NCI-H146 (cell line): Measurements from ENCODE around the gene PGBD5.

Experiments
- DNase-seq: peaks from one replicate; lab custom pipeline; 2025; lab: John Stamatoyannopoulos, UW

PGBD5 gene

GRCh38 chr1:230376296-230376695 lies 49.8 kb downstream of the PGBD5 start:
- no peak for DNase-seq

DNA sequence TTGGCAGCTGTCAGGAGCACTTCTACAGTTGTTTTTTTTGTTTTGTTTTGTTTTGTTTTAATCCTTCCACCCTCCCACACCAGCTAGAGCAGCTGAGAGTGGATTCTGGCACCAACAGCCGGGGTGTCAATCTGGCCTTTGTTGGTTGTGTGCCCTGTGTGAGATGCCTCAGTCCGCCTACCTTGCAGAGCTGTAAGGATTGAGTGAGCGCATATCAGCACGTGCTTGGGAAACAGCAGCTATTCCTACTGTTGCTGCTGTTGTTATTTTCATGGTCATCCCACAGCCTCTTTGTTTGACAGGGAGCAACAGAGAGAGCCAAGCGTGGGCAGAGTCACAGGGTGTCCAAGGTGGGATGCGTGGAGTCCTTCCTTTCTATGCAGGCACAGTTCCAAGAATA lies 50.4 kb downstream of the PGBD5 start:
- DNase-seq: no peak

DNA sequence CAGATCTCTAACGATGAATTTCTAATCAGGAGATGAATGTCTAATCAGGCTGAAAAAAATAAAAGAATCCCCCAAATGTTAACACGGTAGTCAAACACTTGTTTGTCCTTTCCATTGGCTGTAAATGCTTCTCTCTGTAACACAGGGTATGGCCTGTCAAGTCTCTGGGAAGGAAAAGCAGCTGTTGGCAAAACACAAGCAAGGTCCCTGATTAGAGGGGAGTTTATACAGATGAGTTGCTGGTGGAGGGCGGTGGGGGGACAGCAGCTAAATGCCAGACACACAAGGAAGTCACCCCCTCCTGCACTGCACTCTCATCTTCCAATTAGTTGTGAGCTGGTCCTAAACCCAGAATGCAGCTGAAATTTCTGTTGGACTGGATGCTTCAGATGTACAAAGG lies 51.0 kb downstream of the PGBD5 start:
- no peak for DNase-seq

DNA sequence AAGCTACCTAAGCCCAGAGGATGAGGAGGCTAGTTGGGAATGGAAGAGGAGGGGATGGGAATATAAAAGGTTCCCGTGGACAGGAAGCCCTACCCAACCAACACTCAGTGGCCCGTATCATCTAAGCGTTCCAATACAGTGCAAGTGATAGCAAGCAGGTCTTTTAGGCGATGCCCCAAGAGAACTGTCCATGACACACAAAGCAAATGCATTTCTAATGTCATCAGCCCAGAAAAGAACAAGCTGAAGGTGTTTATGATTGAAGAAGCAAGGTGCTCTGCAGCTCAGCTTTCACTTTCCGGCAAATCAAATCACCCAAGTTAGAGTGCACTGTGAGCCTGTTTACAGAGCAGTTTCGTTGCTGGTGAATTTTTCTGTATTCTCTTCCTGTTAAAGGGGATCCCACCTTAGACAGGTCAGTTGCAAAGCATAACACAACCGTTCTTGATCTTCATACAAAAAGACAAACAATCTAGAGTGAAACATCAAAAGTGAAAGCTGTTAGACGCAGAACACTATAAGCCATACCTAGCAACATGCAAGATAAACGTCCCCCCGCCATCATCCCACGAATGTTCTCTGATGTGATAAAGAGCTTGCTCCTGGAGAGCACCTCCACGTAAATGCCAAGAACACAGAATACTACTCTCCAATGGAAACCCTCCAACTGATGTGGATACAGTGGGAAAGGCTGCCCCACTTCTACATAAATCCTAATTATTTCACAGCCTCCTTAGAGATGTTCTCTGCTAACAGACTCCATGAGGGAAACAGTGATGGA lies 54.0 kb downstream of the PGBD5 start:
- no peak for DNase-seq

DNA sequence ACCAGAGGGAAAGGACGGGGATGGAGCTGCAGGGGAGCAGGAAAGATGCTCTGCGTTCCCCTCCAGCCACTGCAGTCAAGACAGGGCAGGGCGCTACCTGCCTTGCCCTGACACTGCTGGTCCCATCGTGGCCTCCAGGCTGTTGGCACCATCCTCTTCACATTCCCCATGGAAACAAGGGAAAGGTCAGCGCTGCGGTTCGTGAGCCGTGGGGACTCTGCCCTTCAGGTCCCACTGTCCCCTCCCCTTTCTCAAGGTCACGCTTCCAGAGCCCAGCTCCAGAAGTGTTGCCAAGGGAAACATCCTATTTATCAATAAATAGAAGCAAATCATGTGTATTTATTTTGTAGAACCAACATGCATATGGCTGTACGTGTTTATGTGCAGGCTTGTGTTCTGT lies 56.0 kb downstream of the PGBD5 start:
- no peak for DNase-seq

GRCh38 chr1:230368871-230369270 lies 57.3 kb downstream of the PGBD5 start:
- no peak for DNase-seq

DNA sequence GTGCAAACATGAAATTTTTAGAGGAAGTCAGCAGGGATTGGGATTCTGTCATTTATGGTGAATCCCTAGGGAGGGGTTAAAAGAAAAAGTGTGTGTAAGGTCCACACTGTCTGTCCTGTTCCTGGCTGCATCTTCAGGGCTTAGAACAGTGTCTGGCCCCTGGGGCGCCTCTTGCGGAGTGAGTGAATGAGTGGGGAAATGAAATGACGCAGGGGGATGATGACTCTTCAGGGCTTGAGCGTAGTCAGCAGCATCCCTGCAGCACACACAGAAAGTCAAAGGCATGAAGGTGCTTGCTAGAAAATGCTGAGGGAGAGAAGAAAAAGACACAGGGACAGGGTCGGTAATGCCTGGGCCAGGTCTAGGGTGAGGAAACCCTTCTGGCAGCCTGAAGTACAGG lies 57.8 kb downstream of the PGBD5 start:
- DNase-seq: no peak

DNA sequence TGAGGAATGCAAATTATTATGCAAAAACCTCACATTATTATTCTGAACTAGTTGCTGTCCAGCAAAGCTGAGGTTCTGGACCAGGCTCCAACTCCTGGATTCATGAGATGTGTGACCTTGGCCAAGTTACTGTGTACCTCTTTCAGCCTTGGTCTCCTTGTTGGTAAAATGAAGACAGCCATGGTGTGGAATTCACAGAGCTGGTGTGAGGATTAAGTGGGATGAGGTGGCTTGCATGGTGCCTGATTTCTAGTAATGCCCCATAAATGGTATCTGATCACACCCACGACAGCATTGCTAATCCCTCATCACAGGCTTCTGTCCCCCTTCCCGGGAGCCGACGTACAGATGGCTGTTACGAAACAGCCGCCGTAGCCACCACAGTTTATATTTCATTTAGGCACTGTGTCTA lies 59.6 kb downstream of the PGBD5 start:
- no peak for DNase-seq

DNA sequence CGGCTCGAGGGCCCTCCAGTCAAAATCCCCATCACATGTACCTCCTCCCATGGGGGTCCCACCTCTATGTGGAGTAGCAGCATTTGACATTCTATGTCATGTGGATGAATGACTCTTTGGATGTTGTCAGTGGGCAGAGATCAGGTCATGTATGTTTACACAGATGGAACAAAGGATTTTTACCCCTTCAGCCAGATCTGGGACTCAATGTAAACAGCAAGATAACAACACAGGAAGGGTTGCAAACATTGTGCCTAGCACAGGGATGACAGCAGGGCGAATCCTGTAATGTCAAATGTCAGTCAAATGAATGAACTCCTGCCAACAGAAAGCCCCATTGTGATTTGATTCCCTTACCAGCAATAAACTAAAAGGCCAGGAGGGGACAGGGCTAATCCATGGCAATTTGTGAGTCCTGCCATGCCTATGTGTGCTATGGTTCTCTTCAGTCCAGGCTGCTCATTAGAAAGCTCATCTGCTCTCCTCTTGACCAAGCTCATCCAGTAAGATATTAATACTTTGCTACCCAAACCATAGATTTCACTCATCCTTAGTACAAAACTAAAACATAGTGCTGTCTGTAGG lies 60.3 kb downstream of the PGBD5 start:
- DNase-seq: no peak

GRCh38 chr1:230362949-230363348 lies 63.2 kb downstream of the PGBD5 start:
- DNase-seq: no peak

DNA sequence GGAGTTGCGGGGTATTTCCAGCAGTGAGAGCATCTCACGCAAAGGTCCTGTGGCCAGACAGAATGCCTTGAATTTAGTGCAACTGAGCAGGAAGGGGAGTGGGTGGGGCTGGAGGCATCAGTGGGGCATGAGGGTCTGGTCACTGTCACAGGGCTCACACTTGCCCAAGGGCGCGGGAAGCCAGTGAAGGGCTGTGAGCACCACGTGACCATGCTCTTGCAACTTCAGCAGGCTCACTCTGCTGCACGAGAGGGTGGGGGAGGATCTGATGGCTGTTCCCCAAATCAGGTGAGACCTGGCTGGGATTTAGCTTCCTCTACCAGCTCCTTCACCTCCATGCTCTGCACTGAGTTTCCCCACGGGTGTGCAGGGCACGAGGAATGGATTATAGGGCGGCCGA lies 64.2 kb downstream of the PGBD5 start:
- no peak for DNase-seq

DNA sequence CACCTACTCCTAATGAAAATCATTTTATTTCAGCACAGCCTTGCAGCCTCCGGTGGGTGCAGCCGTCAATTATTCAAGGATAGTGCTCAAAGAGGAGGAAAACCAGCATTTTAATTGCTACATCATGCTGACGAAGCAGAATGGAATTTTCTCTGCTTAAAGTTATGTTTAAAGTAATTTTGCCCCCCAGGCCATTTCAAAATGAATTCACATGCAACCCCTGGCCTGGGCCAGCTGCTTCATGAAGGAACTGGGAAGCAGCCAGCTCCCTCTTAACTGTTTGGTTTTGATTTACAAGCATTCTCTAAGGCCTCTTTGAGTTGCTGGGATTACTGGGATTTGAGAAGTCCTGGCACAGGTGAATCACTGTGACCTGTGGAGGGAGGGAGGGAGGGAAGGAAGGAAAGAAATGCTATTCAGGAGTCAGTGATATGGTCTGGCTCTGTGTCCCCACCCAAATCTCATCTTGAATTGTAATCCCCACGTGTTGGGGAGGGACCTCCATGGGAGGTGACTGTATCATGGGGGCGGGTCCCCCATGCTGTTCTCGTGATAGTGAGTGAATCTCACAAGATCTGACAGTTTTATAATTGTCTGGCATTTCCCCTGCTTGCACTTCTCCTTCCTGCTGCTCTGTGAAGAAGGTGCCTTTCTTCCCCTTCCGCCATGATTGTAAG lies 66.0 kb downstream of the PGBD5 start:
- DNase-seq: no peak

DNA sequence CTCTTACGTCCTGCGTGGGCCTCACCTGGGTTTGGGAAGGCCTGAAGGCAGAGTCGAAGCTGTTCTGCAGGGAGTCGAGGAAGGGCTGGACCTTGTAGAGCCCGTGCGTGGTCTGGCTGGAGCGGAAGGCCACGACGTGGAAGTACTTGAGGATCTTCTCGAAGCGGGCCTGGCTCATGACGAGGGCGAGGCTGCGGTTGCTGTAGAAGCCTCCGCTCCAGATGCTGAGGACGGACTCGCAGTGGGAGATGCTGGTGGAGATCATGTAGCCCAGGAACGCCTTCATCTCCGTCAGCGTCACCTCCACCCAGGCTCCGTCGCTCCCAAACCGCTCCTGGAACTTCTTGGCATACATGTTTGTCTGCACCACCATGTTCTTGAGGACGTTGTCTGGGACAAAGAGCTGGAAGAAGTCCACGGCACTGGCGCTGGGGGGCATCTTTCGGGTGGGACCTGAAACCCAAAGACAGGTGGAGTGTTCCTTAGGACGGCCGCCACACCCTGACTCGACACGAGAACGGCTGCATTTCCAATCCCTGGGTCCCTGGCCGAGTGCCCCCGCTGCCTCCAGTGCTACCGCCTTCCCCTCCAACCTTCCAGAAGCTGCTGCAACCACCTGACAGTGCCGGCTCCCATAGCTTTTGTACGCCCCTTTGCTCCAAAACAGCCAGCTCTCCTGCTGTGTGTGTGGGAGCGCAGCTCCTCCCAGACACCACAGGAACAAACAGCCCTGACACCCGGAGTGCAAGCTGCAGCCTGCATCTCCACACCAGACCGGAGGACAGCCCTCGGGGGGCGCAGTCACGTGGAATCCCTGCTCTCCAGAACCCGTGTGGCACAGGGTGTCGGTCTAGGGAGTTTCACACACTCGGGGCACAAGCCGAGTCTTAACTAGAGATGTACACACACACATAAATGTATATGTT lies 69.0 kb downstream of the PGBD5 start:
- DNase-seq: no peak

GRCh38 chr1:230356190-230356589 lies 69.9 kb downstream of the PGBD5 start:
- DNase-seq: no peak

DNA sequence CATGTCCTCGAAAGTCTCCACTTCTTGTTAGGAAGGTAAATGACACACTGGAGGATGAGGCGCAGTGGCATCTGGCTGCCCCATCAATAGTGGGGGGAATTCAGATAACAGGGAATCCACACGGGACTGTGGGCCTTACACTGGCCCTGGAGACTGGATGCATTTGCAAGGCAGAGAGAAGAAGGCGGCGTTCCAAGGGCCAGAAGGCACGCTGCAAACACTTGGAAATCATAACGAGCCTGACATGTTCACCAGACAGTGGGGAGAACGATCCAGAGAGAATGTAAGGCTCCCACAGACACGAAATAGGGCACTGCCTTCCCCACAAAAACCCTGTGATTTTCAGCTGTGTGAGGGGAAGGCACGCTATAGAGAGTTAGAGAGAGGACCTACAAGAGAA lies 70.5 kb downstream of the PGBD5 start:
- no peak for DNase-seq

DNA sequence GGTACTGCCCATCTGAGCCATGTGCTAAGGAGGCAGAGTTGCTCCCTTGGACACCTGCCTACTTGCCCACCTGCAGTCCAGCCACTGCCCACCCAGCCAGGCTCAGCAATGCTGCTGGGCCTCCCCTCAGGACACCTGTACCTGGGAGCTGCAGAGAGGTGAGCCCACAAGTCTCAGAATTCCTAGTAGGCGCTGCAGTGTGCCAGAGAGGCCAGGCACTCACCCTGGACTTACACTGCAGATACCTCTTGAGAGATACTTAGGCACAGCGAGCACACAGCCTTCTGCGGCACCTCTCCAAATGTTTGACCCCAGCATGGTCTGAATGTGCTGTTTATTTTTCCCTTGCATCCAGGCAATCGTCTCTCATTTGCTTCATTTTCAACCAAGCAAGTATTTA lies 71.0 kb downstream of the PGBD5 start:
- DNase-seq: no peak

DNA sequence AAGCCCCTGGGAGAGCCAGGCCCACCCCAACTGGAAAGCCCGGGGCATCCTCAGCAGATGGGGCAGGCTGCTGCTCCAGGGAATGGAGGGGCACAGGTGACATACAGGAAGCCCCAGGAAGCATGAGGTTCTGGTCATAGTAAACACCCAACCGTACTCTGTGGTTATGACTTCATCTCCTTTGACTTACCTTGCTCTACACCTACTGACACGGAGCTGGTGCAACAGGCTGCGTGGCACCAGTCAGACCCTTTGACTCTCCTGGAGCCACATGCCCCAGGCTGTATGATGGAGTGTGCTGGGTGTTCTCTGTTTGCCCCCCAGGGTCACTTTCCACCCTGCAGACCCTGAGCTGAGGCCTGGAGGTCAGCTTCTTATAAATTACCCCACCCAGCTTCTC lies 72.1 kb downstream of the PGBD5 start:
- no peak for DNase-seq

DNA sequence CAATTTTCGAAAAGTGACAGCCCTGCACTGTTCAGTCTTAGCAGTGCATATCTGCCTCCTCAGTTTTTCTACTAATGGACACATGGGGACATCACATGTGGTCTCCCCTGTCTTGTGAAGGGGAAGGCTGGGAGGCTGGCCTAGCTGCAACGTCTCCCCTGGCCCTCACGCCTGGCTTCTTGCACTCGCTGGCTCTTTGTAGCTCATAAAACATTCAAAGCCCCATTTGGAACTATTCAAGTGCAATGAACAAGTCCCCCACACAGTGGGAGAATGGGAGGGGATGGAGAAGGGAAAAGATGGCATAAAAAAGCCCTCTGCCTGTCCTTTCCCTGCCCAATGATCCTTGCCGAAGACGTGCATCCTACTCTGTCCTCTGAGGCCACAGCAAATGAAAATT lies 73.6 kb downstream of the PGBD5 start:
- no peak for DNase-seq

DNA sequence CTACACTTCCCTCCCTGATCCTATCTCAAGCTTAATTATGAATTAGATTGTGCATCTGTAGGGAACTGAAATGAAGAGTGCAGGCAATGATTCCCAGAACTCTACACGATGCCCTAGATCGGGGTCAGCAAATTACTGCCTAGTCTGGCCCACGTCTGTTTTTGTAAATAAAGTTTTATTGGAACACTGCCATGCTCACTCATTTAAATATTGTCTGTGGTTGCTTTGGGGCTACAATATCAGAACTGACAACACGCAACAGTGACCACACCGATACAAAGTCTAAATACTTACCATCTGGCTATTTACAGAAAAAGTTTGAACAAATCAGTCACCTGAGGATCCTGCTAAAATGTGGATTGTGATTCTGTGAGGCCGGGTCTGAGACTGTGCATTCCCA lies 74.1 kb downstream of the PGBD5 start:
- DNase-seq: no peak

DNA sequence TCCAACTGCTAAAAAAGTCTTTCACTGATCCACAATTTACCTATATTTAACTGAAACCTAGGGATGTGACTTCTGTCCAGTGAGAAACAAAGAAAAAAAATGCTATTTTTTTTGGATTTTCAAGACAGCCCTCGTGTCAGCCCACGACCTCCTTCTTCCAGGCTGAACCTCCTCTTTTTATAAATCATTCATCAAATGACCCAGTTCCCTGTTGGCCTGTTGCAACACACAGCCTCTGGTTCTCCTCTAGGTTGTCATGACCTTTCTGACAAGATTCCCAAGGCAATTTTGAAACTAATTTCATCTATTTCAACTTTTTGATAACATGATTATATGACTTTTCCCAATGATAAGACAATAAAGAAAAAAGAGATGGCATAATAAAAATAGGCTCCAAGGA lies 74.6 kb downstream of the PGBD5 start:
- DNase-seq: no peak

GRCh38 chr1:230350208-230350921 lies 75.8 kb downstream of the PGBD5 start:
- no peak for DNase-seq

GRCh38 chr1:230349020-230349393 lies 77.1 kb downstream of the PGBD5 start:
- no peak for DNase-seq
